ENCODE results near the gene ANXA5.

- TF ChIP-seq CTCF (conservative IDR thresholded peaks at IDR 0.05; ENCODE audit: low read depth, low read length) (no peak), MXI1 (IDR thresholded peaks at IDR 0.05; ENCODE audit: borderline replicate concordance, low read depth, low read length) (no peak), RFX5 (IDR thresholded peaks at IDR 0.05; ENCODE audit: low read depth, low read length) (no peak), POLR2A (IDR thresholded peaks at IDR 0.05; ENCODE audit: low read depth, low read length) (no peak), SMC3 (IDR thresholded peaks at IDR 0.05; ENCODE audit: low read depth, low read length) (no peak), RCOR1 (IDR thresholded peaks at IDR 0.05; ENCODE audit: insufficient replicate concordance, low read length) (no peak), ELK1 (IDR thresholded peaks at IDR 0.05; ENCODE audit: borderline replicate concordance, low read depth, low read length) (no peak), USF2 (IDR thresholded peaks at IDR 0.05; ENCODE audit: low read depth, low read length) (no peak), NFE2L2 (IDR thresholded peaks at IDR 0.05; ENCODE audit: low read depth, low read length) (no peak), CEBPB (IDR thresholded peaks at IDR 0.05; ENCODE audit: low read depth, low read length) (no peak), MAFK (IDR thresholded peaks at IDR 0.05; ENCODE audit: low read depth, low read length) (no peak), RAD21 (IDR thresholded peaks at IDR 0.05; ENCODE audit: low read length) (no peak), MAZ (IDR thresholded peaks at IDR 0.05; ENCODE audit: borderline replicate concordance, low read depth, low read length) (no peak)
Observed at GRCh38 chr4:121650741-121651140, 46.0 kb downstream of the ANXA5 start.
